ENCODE results near the gene DDX46.
A peak's percentile ranks its signal among the peaks of the same experiment; 100 is the strongest.
"Not testable (repeated sequence)": the region's sequence is repeated elsewhere in the genome, so short reads cannot be mapped to it uniquely, and the experiment has no call there.

The DDX46 gene

DNA sequence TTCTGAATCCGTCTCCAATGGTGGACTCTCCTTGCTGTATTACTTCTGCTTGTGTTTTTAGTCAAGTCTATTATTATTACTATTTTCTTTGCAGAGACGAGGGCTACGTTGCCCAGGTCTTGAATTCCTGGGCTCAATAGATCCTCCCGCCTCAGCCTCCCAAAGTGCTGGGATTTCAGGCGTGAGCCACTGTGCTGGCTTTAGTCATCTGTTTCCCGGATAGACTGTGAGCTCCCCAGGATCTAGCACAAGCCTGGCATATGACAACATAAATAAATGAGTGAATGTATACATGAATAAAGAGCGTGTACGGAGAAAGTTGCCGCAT is 439 bp upstream of the DDX46 start:
- peak overlapping the region; percentile 96 for H3K4me3 ChIP-seq (ENCODE audit: low read depth, low read length)
- TF ChIP-seq, protein P1, sequence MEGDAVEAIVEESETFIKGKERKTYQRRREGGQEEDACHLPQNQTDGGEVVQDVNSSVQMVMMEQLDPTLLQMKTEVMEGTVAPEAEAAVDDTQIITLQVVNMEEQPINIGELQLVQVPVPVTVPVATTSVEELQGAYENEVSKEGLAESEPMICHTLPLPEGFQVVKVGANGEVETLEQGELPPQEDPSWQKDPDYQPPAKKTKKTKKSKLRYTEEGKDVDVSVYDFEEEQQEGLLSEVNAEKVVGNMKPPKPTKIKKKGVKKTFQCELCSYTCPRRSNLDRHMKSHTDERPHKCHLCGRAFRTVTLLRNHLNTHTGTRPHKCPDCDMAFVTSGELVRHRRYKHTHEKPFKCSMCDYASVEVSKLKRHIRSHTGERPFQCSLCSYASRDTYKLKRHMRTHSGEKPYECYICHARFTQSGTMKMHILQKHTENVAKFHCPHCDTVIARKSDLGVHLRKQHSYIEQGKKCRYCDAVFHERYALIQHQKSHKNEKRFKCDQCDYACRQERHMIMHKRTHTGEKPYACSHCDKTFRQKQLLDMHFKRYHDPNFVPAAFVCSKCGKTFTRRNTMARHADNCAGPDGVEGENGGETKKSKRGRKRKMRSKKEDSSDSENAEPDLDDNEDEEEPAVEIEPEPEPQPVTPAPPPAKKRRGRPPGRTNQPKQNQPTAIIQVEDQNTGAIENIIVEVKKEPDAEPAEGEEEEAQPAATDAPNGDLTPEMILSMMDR (IDR thresholded peaks at IDR 0.05; ENCODE audit: low read depth, low read length): no peak

DNA sequence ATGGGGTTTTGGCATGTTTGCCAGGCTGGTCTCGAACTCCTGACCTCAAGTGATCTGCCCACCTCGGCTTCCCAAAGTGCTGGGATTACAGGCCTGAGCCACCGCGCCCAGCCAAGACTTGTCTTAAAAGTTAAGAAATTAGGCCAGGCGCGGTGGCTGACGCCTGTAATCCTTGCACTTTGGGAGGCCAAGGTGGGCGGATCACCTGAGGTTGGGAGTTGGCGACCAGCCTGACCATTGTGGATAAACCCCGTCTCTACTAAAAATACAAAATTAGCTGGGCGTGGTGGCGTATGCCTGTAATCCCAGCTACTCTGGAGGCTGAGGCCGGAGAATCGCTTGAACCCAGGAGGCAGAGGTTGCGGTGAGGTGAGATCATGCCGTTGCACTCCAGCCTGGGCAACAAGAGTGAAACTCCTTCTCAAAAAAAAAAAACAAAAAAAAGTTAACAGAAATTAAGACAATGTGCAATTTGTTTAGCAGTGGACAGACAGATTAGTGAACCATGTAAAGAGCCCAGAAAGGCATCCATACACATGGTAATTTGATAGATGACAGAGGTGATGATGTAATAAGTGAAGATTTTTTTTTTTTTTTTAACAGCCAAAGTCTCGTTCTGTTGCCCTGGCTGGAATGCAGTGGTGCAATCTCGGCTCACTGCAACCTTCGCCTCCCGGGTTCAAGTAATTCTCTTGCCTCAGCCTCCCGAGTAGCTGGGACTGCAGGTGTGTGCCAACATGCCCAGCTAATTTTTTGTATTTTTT is 9.1 kb downstream of the DDX46 start:
- H3K4me3 ChIP-seq (ENCODE audit: low read depth, low read length): not testable (repeated sequence)

DNA sequence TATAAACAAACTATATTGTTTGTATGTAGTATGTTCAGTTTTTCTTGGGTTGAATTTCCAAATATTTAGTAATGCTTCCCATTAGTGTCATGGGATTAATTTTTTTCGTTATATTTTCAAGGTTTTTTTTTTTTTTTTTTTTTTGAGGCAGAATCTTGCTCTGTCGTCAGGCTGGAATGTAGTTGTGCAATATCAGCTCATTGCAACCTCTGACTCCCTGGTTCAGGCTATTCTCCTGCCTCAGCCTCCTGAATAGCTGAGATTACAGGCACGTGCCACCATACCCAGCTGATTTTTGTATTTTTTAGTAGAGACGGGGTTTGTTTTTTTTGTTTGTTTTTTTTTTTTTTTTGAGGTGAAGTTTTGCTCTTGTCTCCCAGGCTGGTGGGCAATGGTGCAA is 10.6 kb downstream of the DDX46 start:
- TF ChIP-seq, protein P1 (IDR thresholded peaks at IDR 0.05; ENCODE audit: low read depth, low read length): no peak
- H3K4me3 ChIP-seq (ENCODE audit: low read depth, low read length): no peak overlapping the region

DNA sequence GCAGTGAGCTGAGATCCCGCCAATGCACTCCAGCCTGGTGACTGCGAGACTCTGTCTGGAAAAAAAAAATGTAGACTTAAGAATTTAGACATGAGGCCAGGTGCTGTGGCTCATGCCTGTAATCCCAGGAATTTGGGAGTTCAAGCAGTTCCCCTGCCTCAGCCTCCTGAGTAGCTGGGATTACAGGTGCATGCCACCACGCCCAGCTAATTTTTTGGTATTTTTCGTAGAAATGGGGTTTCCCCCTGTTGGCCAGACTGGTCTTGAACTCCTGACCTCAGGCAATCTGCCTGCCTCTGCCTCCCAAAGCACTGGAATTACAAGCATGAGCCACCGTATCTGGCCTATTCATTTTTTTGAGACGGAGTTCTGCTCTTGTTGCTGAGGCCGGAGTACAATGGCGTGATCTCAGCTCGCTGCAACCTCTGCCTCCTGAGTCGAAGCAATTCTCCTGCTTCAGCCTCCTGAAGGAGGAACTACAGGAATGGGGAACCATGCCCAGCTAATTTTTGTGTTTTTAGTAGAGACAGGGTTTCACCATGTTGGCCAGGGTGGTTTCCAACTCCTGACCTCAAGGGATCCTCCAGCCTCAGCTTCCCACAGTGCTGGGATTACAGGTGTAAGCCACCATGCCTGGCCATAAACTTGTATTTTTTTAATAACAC is 14.0 kb downstream of the DDX46 start:
- H3K4me3 ChIP-seq (ENCODE audit: low read depth, low read length): no peak overlapping the region
- TF ChIP-seq, protein P1 (IDR thresholded peaks at IDR 0.05; ENCODE audit: low read depth, low read length): no peak

DNA sequence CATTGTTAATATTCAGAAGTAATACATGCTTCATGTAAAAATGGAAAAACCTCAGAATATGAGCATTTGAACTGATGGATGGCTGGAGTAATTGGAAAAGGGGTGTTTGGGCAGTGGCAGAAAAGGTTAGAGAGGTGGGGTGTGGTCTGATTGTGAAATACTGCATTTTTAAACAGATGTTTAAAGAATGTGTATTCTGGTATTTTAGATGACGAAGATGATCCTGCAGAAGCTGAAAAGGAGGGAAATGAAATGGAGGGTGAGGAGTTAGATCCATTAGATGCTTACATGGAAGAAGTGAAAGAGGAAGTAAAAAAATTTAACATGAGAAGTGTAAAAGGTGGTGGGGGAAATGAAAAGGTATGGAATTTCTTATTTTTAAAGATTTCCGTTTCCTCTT is 18.8 kb downstream of the DDX46 start:
- TF ChIP-seq, protein P1 (IDR thresholded peaks at IDR 0.05; ENCODE audit: low read depth, low read length): no peak
- no peak overlapping the region for H3K4me3 ChIP-seq (ENCODE audit: low read depth, low read length)

DNA sequence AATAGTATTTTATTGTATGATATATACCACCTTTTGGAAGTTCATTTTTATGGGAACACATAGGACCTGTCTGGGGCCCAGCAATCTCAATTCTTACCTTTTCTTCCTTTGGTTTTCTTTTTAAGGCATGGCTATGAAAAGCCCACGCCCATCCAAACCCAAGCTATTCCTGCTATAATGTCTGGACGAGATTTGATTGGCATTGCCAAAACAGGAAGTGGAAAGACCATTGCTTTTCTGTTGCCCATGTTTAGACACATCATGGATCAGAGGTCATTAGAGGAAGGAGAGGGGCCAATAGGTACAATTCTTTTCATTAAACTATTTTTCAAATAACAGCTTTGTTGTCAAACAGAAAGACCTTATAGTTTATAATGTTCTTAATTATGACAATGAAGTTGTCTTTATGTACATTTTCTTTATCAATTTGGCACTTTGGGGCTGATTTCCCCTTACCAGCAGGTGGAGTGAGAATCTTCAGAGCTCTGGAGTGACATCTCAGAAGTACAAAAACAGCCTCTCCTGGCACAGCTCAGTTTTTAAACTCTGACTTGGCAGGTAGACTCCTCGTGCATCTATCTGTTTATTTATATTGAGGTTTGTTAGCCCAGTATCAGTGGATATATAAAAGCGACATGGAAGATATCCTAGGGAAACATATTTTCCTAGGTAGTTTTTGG is 25.8 kb downstream of the DDX46 start:
- H3K4me3 ChIP-seq (ENCODE audit: low read depth, low read length): no peak overlapping the region
- TF ChIP-seq, protein P1 (IDR thresholded peaks at IDR 0.05; ENCODE audit: low read depth, low read length): no peak

DNA sequence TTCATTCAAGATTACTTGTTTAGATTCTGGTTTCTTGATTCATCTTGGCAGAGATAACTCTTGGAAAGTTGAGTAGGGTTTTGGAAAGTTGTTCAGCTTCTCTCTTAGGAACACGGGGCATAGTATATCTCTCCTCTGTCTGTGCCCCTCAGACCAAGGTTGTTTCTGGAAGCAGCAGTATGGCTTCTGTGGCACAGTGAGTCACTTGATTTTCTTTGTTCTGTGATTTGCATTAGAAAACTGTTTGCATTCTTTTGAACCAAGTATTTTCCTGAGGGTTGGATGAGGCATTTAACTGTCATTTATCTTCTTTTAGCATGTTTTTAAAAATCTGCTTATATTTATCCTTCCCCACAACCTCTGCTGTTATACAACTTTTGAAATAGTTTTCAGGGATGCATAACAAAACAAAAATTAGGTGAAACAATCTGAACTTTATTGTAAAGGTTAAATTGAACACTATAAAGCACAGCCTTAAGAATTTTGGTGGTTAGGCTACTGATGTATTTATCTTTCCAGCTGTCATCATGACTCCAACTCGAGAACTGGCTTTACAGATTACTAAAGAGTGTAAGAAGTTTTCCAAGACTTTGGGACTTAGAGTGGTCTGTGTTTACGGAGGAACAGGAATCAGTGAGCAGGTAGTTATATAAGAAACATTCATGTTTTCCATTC is 26.5 kb downstream of the DDX46 start:
- no peak overlapping the region for H3K4me3 ChIP-seq (ENCODE audit: low read depth, low read length)
- TF ChIP-seq, protein P1 (IDR thresholded peaks at IDR 0.05; ENCODE audit: low read depth, low read length): no peak

Data from WI38 (cell line).